Ovary (tissue), 3 donors: Measurements from ENCODE around the gene KMO.

ENCODE experiments used
- CTCF ChIP-seq, 3 donors: fragments of 450-650 bp in 2 of 3; fragments of 200-600 bp in 1 of 3; IDR thresholded peaks; one replicate each; pipeline versions ENCODE4 v1.5.1 to v1.8.0; 2016 to 2022; ENCODE audit warnings: antibody characterized with exemption in 3 of 3, mild to moderate bottlenecking in 1 of 3
- EP300 ChIP-seq: sonication (generic); formaldehyde crosslinking; IDR thresholded peaks from one replicate; pipeline ENCODE4 v1.6.1; 2017; ENCODE audit warnings: antibody characterized with exemption
- POLR2A ChIP-seq: fragments of 450-650 bp; IDR thresholded peaks from one replicate; pipeline ENCODE4 v1.6.1; 2017; ENCODE audit warnings: antibody characterized with exemption, mild to moderate bottlenecking, moderate library complexity
- donor health status: DM: no; HTN: no; CAD: no.

- TF ChIP-seq CTCF (IDR thresholded peaks at IDR 0.05) (no peak), EP300 (no peak), POLR2A (no peak)
These were observed 37.7 kb downstream of the KMO start for GRCh38 chr1:241569848-241570247.
